HG02610 (cell line): ENCODE measurements around the gene TLX3.
"Not testable (repeated sequence)": the region's sequence is repeated elsewhere in the genome, so short reads cannot be mapped to it uniquely, and the experiment has no call there.

ENCODE experiments used
- ATAC-seq: cut with Tn5 transposase; IDR thresholded peaks from one replicate; pipeline ENCODE4 v1.9.1; 2021; ENCODE audit warnings: mild to moderate bottlenecking, moderate library complexity; ENCODE audit not compliant: unreplicated experiment

Gene TLX3

GRCh38 chr5:171308453-171309275, at the start of gene TLX3:
TSS of gene TLX3 (plus strand) at chr5:171309248. CDS start at chr5:171309366, 118 bp downstream.
- no peak for ATAC-seq

GRCh38 chr5:171261361-171261760, 47.7 kb upstream of the TLX3 start:
- ATAC-seq = no peak

DNA sequence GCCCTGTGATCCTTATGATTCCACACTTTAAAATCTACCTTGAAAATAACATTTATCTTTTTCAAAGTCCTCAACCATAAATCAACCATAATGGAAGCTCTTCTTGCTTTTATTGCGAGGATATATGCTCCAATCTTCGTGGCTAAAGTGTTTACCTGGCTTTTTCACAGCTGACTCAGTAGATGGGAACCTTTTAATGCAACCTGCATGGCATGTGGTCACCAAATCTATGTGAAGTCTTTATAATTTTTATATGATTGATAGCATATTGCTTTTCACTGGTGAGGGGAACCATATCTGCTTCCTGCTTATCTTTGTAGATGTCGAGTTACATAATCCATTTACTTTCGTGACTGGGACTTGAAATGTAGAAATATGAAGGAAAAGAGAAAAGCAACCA, 47.1 kb upstream of the TLX3 start:
- ATAC-seq = no peak

DNA sequence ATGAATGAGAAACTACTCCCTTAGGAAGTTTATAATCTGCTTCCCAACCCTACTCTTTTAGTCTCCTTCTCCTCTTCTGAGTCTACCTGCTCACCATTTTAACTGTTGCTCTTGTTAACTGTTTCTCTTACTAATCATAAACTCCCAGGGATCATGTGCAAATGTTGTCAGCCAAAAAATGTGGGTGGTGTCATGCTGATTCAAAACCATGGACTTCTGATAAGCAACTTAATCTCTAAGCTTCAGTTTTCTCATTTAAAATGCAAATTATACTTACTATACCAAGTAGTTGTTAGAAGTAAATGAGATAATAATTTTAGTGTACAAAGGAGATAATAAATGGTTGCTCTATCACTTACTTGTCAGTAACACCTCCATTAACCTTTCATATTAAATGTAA, 45.9 kb upstream of the TLX3 start:
- no peak for ATAC-seq

- ATAC-seq = no peak
Observed at GRCh38 chr5:171264843-171265242, 44.2 kb upstream of the TLX3 start.

DNA sequence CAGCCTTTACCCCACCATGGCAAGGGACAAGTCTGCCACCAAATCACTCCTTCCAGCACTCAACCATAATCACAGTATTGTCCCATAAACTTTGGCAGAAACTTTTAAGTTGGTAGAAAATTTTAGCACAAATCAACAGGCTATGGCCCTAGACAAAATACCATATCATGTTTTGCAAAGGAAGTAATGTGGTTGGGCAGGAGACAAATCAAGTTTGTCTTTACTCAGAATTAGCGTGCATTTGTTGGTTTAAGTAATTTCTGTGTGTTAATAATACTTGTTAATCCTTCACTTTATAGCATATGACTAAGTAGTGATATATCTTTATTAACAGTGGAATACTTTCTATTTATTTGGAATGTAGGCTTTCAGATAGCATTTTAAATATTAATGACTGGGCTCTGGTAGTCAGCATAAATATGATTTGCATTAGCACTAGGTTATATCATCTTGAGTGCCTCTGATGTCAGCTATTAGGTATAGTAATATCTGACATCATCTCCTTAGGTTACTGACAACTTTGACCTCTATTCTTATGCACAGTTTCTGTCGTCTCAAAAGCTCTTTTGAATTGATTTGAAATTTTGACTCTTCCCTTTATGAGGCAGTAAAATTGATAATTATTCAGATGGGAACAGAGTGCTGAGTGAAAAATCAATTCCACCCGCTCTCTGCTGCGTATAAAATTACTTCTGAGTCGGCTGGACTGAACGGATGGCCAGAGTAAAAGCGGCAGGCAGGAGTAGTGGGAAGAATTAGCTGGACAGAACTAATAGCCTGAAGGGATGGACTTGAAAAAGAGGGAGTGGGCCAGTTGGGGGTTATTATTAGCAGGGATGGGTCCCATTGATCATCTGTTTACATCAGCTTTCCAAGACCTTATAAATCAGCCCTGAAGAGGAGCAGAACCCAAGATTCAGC, 40.1 kb upstream of the TLX3 start:
- ATAC-seq = no peak

DNA sequence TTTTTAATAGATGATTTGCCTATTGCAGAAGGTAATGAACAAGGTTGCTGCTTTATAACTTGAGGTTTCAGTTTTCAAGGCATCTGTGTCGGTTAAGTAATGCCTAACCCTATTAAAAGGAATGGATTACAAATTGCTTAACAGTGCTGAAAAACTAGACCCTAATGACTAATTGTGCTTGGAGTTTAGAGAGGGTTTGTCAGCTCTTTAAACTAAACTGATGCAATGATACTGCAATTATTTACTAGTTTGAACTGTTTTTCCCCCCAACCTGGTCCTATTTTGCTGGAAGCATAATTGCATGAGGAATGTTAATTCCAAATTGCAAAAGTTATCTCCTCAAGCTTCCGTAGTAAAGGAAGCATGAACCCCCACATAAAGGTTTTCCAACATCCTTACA, 39.3 kb upstream of the TLX3 start:
- ATAC-seq = no peak

- no peak for ATAC-seq
Observed at GRCh38 chr5:171270136-171270535, 38.9 kb upstream of the TLX3 start.

DNA sequence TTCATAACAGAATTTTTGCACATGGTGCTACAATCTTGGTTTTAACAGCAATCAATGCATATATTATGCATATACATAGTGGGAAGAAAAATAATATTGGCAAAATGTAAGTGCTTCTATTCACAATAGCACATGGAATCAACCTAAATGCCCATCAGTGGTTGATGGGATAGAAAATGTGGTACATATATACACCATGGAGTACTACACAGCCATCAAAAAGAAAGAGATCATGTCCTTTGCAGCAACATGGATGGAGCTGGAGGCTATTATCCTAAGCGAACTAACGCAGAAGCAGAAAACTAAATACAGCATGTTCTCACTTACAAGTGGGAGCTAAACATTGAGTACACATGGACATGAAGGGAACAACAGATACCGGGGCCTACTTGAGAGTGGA, 37.2 kb upstream of the TLX3 start:
- ATAC-seq = no peak

DNA sequence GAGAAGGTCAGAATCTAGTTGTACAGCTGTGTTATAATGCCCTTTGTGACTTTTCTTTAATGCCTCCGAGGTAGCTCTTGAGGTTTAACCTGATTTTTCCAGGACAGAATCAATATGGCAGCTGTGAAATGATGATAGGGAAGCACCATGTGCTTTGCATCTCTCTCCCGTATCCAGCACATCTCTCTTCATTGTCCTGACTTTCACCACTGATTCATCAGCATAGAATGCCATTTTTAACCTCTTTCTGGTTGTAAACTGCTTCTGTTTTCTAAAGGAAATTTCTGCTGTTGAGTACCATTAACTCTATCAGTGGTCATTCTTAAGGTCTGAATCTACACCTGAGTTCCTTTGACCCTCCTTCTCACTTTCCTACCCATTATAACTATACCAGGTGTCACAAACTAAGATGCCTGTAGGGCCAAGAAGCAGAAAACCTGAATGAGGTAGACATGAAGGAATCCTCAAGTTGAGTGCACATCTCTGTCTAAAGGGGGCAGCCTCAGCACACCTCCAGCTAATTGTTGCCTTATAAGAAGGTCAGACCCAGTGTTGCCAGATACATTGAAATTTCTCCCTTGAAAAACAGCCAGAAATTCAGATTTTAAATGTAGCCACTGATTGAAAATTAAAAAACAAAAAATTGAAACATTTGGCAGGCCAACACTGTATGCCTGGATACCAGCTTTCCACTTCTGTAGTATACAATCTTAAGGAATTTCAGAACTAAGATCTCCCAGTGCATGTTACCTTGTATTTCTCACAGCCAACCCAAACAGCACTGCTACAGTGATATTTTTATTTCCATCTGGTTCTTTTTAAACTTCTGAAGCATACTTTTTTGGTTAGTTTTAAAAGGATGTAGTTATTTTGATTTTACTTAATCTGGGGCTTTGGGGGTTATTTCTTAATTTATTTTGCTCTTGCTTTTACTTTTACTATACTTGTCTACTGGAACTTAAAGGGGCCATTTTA, 35.8 kb upstream of the TLX3 start:
- no peak for ATAC-seq

- ATAC-seq = no peak
Observed at GRCh38 chr5:171275841-171276544, 33.1 kb upstream of the TLX3 start.

DNA sequence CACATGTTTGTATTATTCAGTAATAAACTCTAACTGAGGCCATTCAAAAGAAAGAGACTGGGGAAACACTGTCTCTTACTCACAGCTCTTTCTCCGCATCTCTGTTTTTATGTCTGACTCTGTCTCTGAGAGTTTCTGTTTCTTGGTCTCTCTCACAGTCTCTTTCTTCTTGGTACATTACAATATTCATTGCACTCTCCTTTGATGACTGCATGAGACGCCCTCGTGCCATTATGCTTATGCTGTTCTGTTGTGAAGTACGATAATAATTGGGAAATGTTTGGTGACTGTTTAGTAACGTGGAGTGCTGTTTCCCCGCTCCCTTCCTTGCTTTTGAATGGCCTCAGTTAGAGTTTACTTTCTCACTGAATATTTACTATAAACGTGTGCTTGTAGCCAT, 25.3 kb upstream of the TLX3 start:
- ATAC-seq = no peak

DNA sequence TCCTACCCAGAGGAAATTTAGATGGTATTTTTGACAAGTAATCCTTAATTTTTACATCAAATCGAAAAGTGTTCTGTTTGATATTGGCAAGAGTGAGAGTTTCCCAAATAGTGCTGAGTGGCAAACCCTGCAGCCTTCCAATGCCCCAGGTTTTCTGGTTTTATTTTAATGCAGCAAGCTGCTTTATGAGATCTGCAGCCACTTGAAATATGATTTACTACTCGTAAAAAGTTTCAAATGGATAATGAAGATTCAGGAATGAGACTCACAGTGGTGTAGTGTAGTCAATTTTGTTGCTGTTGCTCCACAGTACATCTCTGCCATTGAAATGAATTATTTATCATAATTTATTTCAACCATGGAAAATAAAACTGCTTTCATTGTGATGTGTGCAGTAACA, 23.6 kb upstream of the TLX3 start:
- ATAC-seq = no peak

GRCh38 chr5:171288066-171288465, 21.0 kb upstream of the TLX3 start:
- no peak for ATAC-seq

DNA sequence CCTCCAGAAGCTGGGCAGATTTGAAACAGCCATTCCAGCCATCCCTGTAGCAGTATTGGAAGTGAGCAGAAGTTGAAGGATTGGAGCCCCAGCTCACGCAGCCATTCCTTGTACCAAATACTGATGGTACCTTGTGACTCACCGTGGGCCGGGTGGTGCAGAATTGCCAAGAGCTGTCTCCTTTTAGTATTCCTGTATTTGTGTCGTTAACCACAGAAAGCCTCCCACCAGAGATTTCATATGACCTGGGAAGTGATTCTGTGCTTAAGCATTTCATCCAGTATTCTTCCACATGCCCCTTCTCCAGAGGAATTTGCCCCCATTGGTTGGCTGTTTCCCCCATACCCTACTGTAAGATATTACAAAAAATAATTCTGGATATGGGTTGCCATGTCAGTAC, 17.7 kb upstream of the TLX3 start:
- ATAC-seq = no peak

GRCh38 chr5:171295299-171295698, 13.7 kb upstream of the TLX3 start:
- ATAC-seq = no peak

DNA sequence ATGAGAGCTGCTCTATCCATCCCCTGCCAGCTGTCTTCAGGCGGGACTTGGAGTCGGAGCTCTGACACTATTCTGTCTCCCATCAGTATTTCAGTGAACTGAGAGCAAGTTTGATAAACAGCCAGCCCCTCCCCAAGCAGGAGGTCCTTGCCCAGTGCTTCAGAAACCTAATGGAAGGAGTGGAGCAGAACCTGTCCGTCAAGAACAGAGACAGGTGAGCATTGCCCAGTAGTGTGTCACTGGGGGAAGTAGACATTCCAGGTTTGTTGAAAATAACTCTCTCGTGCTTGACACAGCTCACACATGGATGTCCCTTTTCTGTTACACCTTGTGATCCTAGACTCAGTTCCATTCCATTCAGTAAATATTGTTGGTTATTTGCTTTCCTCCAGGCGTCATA, 13.2 kb upstream of the TLX3 start:
- no peak for ATAC-seq

DNA sequence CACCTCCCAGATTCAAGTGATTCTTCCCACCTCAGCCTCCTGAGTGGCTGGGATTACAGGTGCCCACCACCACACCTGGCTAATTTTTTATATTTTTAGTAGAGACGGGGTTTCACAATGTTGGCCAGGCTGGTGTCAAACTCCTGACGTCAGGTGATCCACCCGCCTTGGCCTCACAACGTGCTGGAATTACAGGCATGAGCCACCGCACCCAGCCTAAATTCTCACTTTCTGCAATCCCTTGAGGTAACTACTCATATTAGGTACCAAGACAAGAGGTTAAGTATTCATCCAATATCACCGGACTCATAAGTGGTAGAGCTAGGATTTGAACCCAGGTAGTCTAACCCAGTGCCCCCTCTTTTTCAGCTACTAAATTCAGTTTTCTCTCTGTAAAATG, 11.1 kb upstream of the TLX3 start:
- ATAC-seq = not testable (repeated sequence)

DNA sequence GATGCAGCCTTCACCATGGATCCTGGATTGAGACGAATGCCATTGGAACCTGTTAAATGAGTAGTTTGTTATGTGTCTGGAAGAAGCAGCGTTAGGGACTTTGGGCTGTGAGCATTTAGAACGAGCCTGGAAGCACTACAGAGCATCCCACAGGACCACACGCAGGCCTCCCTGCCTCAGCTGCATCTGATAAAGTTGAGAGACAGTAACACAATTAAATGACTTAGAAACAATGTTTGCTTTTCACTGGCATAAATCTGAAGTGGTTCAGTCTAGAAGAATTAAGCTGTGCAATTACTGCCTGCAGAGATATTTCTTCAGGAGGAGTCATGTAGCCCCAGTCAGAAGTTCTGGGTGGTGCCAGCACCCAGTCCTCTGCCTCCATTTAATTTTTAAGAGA, 9.8 kb upstream of the TLX3 start:
- ATAC-seq = no peak

DNA sequence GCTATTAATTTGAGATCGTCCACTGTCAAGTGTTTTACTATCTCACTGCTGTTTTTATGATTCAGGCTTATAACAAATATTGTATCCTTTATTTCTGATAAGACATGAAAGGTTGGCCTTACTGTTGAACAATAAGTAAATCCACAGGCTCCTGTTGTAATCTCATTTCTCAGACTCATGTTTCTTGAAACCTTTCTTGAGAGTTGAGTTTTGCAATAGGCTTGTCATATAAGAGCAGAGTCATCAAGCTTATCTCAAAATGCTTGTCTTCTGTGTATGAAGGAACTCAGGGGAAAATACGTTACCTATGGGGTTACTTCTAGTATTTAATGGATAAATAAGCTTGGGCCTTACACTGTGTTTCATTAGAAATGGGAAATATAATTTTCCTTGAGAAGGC, 9.2 kb upstream of the TLX3 start:
- no peak for ATAC-seq
